Fibroblast of lung (primary cell): ENCODE data around the gene ENG.

Experiments
- EZH2 ChIP-seq: IDR thresholded peaks from 2 replicates; pipeline ENCODE4 v1.5.1; 2012; ENCODE audit warnings: low read length, control low read depth, mild to moderate bottlenecking; ENCODE audit errors: missing control alignments
- TF ChIP-seq, protein P1 (sequence below), 2 donors: IDR thresholded peaks in 1 of 2; conservative IDR thresholded peaks in 1 of 2; 1 replicate in 1 of 2; 2 replicates in 1 of 2; pipeline ENCODE4 v1.5.1; 2011 to 2012; ENCODE audit warnings: low read length in 2 of 2, control low read depth in 1 of 2, inconsistent platforms in 1 of 2, low read depth in 1 of 2, mild to moderate bottlenecking in 1 of 2

- TF ChIP-seq, protein P1, sequence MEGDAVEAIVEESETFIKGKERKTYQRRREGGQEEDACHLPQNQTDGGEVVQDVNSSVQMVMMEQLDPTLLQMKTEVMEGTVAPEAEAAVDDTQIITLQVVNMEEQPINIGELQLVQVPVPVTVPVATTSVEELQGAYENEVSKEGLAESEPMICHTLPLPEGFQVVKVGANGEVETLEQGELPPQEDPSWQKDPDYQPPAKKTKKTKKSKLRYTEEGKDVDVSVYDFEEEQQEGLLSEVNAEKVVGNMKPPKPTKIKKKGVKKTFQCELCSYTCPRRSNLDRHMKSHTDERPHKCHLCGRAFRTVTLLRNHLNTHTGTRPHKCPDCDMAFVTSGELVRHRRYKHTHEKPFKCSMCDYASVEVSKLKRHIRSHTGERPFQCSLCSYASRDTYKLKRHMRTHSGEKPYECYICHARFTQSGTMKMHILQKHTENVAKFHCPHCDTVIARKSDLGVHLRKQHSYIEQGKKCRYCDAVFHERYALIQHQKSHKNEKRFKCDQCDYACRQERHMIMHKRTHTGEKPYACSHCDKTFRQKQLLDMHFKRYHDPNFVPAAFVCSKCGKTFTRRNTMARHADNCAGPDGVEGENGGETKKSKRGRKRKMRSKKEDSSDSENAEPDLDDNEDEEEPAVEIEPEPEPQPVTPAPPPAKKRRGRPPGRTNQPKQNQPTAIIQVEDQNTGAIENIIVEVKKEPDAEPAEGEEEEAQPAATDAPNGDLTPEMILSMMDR (conservative IDR thresholded peaks at IDR 0.05 in 1 of 2, IDR thresholded peaks at IDR 0.05 in 1 of 2; ENCODE audit: low read depth in 1 of 2, low read length in 2 of 2), result no peak
- no peak for TF ChIP-seq EZH2
Measured at GRCh38 chr9:127773272-127773671, 81.2 kb downstream of the ENG start.
